HepG2 (cell line): ENCODE results near the gene RTN1. TPM values are rescaled to one million over a fixed set of nuclear protein-coding genes. Genes with fewer than 3 reads are reported as not detected.

Experiments
- ATAC-seq: fragments of 200-7000 bp; cut with Tn5 transposase; 3 replicates; pipeline ENCODE4 v1.9.1; 2020; ENCODE audit warnings: mild to moderate bottlenecking, moderate library complexity
- BruUV-seq: library from RNA; stranded (reverse); fragments of 400-500 nt; replicated peaks from 2 replicates; lab custom pipeline; 2021; lab: Mats Ljungman, UMichigan
- CTCF ChIA-PET: fragments of 300-600 bp; formaldehyde crosslinking; extraction: SDS; loops from one replicate; lab custom pipeline; 2021; ENCODE audit warnings: low total read pairs, inconsistent platforms, low intra/inter-chr PET ratio; lab: Yijun Ruan, JAX
- POLR2A ChIA-PET: fragments of 350-600 bp; sonication (Branson Sonifier 250); formaldehyde crosslinking; loops from one replicate; lab custom pipeline; 2020; ENCODE audit warnings: antibody characterized with exemption, inconsistent platforms; lab: Yijun Ruan, JAX
- DNase-seq: peaks from one replicate; pipeline ENCODE4 v3.0.0-alpha.2; 2015; ENCODE audit warnings: low spot score
- FAIRE-seq: peaks from 3 replicates; lab custom pipeline; 2011; peaks lifted over from hg19 to GRCh38; lab: Jason Lieb, UNC
- H2AFZ ChIP-seq: one replicate; pipeline ENCODE4 v1.6.1; 2011; ENCODE audit warnings: low read length, inconsistent platforms
- H3K27ac ChIP-seq: fragments of 300-600 bp; 3 replicates; pipeline ENCODE4 v1.8.0; 2011; ENCODE audit warnings: mixed run types, mild to moderate bottlenecking, mixed read lengths, low read length, inconsistent platforms; ENCODE audit not compliant: insufficient read depth; ENCODE audit errors: extremely low read length
- H3K27me3 ChIP-seq, 2 experiments: fragments of 200-600 bp in 1 of 2; 2 replicates in 1 of 2; 3 replicates in 1 of 2; pipeline versions ENCODE4 v1.6.0 to v1.8.0; 2011; ENCODE audit warnings: low read length in 2 of 2, mild to moderate bottlenecking in 2 of 2, moderate library complexity in 2 of 2, inconsistent platforms in 1 of 2; ENCODE audit not compliant: insufficient read depth in 2 of 2, control insufficient read depth in 1 of 2
- H3K36me3 ChIP-seq, 2 experiments: fragments of 200-600 bp in 1 of 2; replicated peaks in 1 of 2; 2 replicates in 1 of 2; 3 replicates in 1 of 2; pipeline versions ENCODE4 v1.5.1 to v1.8.0; 2011; ENCODE audit warnings: low read length in 2 of 2, inconsistent platforms in 1 of 2; ENCODE audit not compliant: insufficient read depth in 2 of 2, control insufficient read depth in 1 of 2
- H3K4me1 ChIP-seq: 2 replicates; pipeline ENCODE4 v1.5.1; 2012; ENCODE audit warnings: low read length, inconsistent platforms; ENCODE audit not compliant: insufficient read depth
- H3K4me2 ChIP-seq: 2 replicates; pipeline ENCODE4 v1.6.0; 2011; ENCODE audit warnings: low read depth, low read length, inconsistent platforms
- H3K4me3 ChIP-seq, 3 experiments: fragments of 200-600 bp in 1 of 3; sonication (generic), shearing (Covaris generic) in 1 of 3; replicated peaks in 1 of 3; 2 replicates each; pipeline ENCODE4 v1.5.1; 2011 to 2016; ENCODE audit warnings: low read length in 3 of 3, inconsistent platforms in 2 of 3, low read depth in 2 of 3, mild to moderate bottlenecking in 2 of 3, control low read depth in 1 of 3, mixed read lengths in 1 of 3; ENCODE audit not compliant: insufficient read depth in 1 of 3
- H3K79me2 ChIP-seq: one replicate; pipeline ENCODE4 v1.6.1; 2011; ENCODE audit warnings: low read length, inconsistent platforms; ENCODE audit not compliant: insufficient read depth
- H3K9ac ChIP-seq: 2 replicates; pipeline ENCODE4 v1.6.0; 2011; ENCODE audit warnings: mild to moderate bottlenecking, low read depth, low read length, inconsistent platforms; ENCODE audit not compliant: insufficient read depth
- H3K9me3 ChIP-seq: 2 replicates; pipeline ENCODE4 v1.5.1; 2012; ENCODE audit warnings: mild to moderate bottlenecking, low read length
- H4K20me1 ChIP-seq: 2 replicates; pipeline ENCODE4 v1.6.0; 2011; ENCODE audit warnings: inconsistent platforms, mild to moderate bottlenecking, low read length, moderate library complexity; ENCODE audit not compliant: insufficient read depth
- BORCS8-MEF2B ChIP-seq: sonication (generic); formaldehyde crosslinking; IDR thresholded peaks from 2 replicates; pipeline ENCODE4 v1.8.0; 2022; ENCODE audit warnings: mild to moderate bottlenecking, missing genetic modification reagents
- ELF4 ChIP-seq: sonication (generic); formaldehyde crosslinking; IDR thresholded peaks from 2 replicates; pipeline ENCODE4 v1.5.0; 2020; ENCODE audit warnings: missing genetic modification reagents, mild to moderate bottlenecking, moderate library complexity, borderline replicate concordance
- MAFF ChIP-seq: IDR thresholded peaks from 2 replicates; pipeline ENCODE4 v1.6.1; 2011; ENCODE audit warnings: low read depth, low read length, improper control_type of control experiment
- MAFK ChIP-seq, 2 experiments: IDR thresholded peaks in 1 of 2; conservative IDR thresholded peaks in 1 of 2; 2 replicates each; pipeline ENCODE4 v1.6.1; 2011; ENCODE audit warnings: improper control_type of control experiment in 2 of 2, low read length in 2 of 2
- PHF21A ChIP-seq: sonication (generic); formaldehyde crosslinking; IDR thresholded peaks from 2 replicates; pipeline ENCODE4 v1.5.0; 2020; ENCODE audit warnings: mild to moderate bottlenecking, missing genetic modification reagents
- STAG1 ChIP-seq: sonication (generic); formaldehyde crosslinking; IDR thresholded peaks from 2 replicates; pipeline ENCODE4 v1.4.0; 2020; ENCODE audit warnings: missing genetic modification reagents
- ZNF547 ChIP-seq: sonication (generic); formaldehyde crosslinking; IDR thresholded peaks from 2 replicates; pipeline ENCODE4 v1.5.1; 2020; ENCODE audit warnings: mild to moderate bottlenecking, missing genetic modification reagents
- ZNF891 ChIP-seq: sonication (generic); formaldehyde crosslinking; IDR thresholded peaks from 2 replicates; pipeline ENCODE4 v1.5.0; 2020; ENCODE audit warnings: mild to moderate bottlenecking, missing genetic modification reagents
- WGBS: methylation state at CpG from one replicate; pipeline ENCODE4 v1.1.6; 2017; ENCODE audit warnings: low lambda C conversion rate; 5-methylcytosine and 5-hydroxymethylcytosine counted together
- in situ Hi-C: cut with HindIII; loops from 2 replicates; pipeline ENCODE4 v1.10.0; 2017; ENCODE audit warnings: low pct_unique_long_range_greater_than_20kb; ENCODE audit not compliant: extremely low pct_ligation_motif_present
- intact Hi-C: fragments of 100-400 bp; cut with micrococcal nuclease; formaldehyde crosslinking; loops from one replicate; pipeline ENCODE4 v1.10.0; 2022; ENCODE audit not compliant: unreplicated experiment
- polyA plus RNA-seq, 8 experiments: library from polyadenylated mRNA; depleted of rRNA in 3 of 8; stranded (reverse) in 7 of 8; unstranded in 1 of 8; fragments of >200 nt; fragmentation: Illumina TruSeq in 4 of 8; extraction: Trizol in 4 of 8; gene quantifications; 2 replicates each; pipeline versions ENCODE4 v1.2.1 to v1.2.3, GENCODE V29; 2011 to 2016; ENCODE audit warnings: low read depth in 4 of 8, missing spikeins in 1 of 8, mixed read lengths in 1 of 8; ENCODE audit not compliant: insufficient read depth in 1 of 8
- total RNA-seq, 5 experiments: library from RNA; depleted of rRNA; stranded (reverse); fragments of >200 nt; fragmentation: Illumina TruSeq; extraction: Trizol; gene quantifications; 2 replicates each; pipeline ENCODE4 v1.2.3, GENCODE V29; 2016; ENCODE audit warnings: low read depth in 1 of 5
- TF ChIP-seq, protein P1 (sequence below): sonication (generic); formaldehyde crosslinking; IDR thresholded peaks from 2 replicates; pipeline ENCODE4 v1.9.0; 2021; ENCODE audit warnings: missing genetic modification reagents, mild to moderate bottlenecking, borderline replicate concordance
- TF ChIP-seq, protein P2 (sequence below): sonication (generic); formaldehyde crosslinking; IDR thresholded peaks from 2 replicates; pipeline ENCODE4 v1.5.1; 2020; ENCODE audit warnings: mild to moderate bottlenecking, missing genetic modification reagents, moderate library complexity

RTN1 gene
- total and polyA plus RNA-seq, 2 of the 13 experiments (the other 11 are each of a cell fraction or from before 2014, with no cell fraction given) = 0.04 to 0.18 TPM

DNA sequence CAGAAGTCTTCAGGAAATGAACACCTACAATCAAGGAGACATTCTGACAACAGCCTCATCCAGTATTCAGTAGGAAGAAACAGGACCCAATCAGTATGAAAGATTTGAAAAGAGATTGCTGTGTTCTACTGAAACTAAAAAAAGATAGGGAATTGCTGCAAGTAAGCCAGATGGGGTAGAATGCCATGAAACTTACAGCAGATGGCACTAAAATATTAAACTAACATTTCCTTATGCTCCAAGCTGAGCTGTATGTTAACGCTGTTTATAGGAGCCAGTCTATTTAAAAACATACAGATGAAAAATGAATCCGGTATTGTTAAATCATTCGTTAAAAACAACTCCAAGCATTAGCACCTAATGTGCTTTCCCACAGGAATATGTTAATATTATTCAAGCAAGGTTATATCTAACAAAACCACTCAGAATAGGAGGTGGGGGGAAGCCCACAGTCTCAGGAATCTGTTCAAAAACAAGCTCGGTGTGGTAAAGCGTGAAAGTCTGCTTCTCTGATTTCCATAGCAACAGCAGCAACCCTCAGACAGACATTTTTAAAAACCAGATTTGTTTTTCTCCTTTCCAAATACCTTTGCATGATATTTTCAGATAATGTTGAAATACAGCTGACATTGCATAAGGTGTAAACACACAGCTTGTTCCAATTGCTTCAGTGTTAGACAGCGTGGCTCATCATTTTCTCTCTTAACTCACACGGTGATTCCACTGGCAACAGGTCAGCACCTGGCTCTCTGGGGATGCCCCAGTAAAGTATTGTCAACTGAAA lies 162.6 kb downstream of the RTN1 start:
- ChIA-PET POLR2A (no interaction called here), CTCF (no interaction called here)
- Histone ChIP-seq H3K4me2 (no peak overlapping the region), H2AFZ (no peak overlapping the region), H3K27ac (no peak overlapping the region), H4K20me1 (no peaks in the 10 kb centered on the region), H3K79me2 (no peaks in the 10 kb centered on the region), H3K9me3 (no peaks in the 10 kb centered on the region), H3K4me3 (no peak overlapping the region), H3K9ac (no peak overlapping the region), H3K4me1 (no peaks in the 10 kb centered on the region), H3K36me3 (no peaks in the 10 kb centered on the region), H3K27me3 (no peaks in the 10 kb centered on the region; a peak in 1 of 5 replicates)
- no peak for FAIRE-seq
- intact Hi-C loops = no loop called here
- no peak for DNase-seq
- BruUV-seq = no TSS peak
- no peak for ATAC-seq
- TF ChIP-seq STAG1 (CRISPR knock-in tag) (no peak; the same call in 1 of the 2 replicates), PHF21A (CRISPR knock-in tag) (no peak), MAFF (peak; percentile 78), BORCS8-MEF2B (CRISPR knock-in tag) (no peak), ZNF891 (no peak), ZNF547 (no peak), ELF4 (no peak), MAFK (conservative IDR thresholded peaks at IDR 0.05 in 1 of 2, IDR thresholded peaks at IDR 0.05 in 1 of 2; ENCODE audit: low read length in 2 of 2) (peak; percentile 65 to 80)
- TF ChIP-seq, protein P1, sequence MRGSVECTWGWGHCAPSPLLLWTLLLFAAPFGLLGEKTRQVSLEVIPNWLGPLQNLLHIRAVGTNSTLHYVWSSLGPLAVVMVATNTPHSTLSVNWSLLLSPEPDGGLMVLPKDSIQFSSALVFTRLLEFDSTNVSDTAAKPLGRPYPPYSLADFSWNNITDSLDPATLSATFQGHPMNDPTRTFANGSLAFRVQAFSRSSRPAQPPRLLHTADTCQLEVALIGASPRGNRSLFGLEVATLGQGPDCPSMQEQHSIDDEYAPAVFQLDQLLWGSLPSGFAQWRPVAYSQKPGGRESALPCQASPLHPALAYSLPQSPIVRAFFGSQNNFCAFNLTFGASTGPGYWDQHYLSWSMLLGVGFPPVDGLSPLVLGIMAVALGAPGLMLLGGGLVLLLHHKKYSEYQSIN (CRISPR knock-in tag) = no peak
- TF ChIP-seq, protein P2, sequence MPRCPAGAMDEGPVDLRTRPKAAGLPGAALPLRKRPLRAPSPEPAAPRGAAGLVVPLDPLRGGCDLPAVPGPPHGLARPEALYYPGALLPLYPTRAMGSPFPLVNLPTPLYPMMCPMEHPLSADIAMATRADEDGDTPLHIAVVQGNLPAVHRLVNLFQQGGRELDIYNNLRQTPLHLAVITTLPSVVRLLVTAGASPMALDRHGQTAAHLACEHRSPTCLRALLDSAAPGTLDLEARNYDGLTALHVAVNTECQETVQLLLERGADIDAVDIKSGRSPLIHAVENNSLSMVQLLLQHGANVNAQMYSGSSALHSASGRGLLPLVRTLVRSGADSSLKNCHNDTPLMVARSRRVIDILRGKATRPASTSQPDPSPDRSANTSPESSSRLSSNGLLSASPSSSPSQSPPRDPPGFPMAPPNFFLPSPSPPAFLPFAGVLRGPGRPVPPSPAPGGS (CRISPR knock-in tag) = no peak
- in situ Hi-C loops = no loop called here
- 7% methylated on average over 7 of the region's 7 CpGs for WGBS
